ENCODE results near the gene UNC5C.
A peak's percentile ranks its signal among the peaks of the same experiment; 100 is the strongest.

The UNC5C gene

GRCh38 chr4:95516528-95517017 is 32.2 kb downstream of the UNC5C start:
- TF ChIP-seq CTCF (IDR thresholded peaks at IDR 0.05; ENCODE audit: control insufficient read depth, insufficient read depth, low read depth, low read length, missing control alignments) = no peak
- no peak for DNase-seq (ENCODE audit: low read depth)
- H3K4me3 ChIP-seq (ENCODE audit: control insufficient read depth, low read depth, low read length) = no peak overlapping the region

GRCh38 chr4:95515589-95515988 is 33.2 kb downstream of the UNC5C start:
- TF ChIP-seq CTCF (IDR thresholded peaks at IDR 0.05; ENCODE audit: control insufficient read depth, insufficient read depth, low read depth, low read length, missing control alignments) = no peak
- no peak overlapping the region for H3K4me3 ChIP-seq (ENCODE audit: control insufficient read depth, low read depth, low read length)
- no peak for DNase-seq (ENCODE audit: low read depth)

- no peak for TF ChIP-seq CTCF (IDR thresholded peaks at IDR 0.05; ENCODE audit: control insufficient read depth, insufficient read depth, low read depth, low read length, missing control alignments)
- no peak overlapping the region for H3K4me3 ChIP-seq (ENCODE audit: control insufficient read depth, low read depth, low read length)
Observed at GRCh38 chr4:95513022-95513421, 35.8 kb downstream of the UNC5C start.

GRCh38 chr4:95511477-95511876 is 37.3 kb downstream of the UNC5C start:
- no peak for TF ChIP-seq CTCF (IDR thresholded peaks at IDR 0.05; ENCODE audit: control insufficient read depth, insufficient read depth, low read depth, low read length, missing control alignments)
- DNase-seq (ENCODE audit: low read depth) = no peak
- H3K4me3 ChIP-seq (ENCODE audit: control insufficient read depth, low read depth, low read length) = no peak overlapping the region

More at GRCh38 chr4:95513022-95513421, 35.8 kb downstream of the UNC5C start:
- DNase-seq (ENCODE audit: low read depth) = no peak

- no peak for TF ChIP-seq CTCF (IDR thresholded peaks at IDR 0.05; ENCODE audit: control insufficient read depth, insufficient read depth, low read depth, low read length, missing control alignments)
- H3K4me3 ChIP-seq (ENCODE audit: control insufficient read depth, low read depth, low read length) = no peak overlapping the region
- no peak for DNase-seq (ENCODE audit: low read depth)
Observed at GRCh38 chr4:95510877-95511276, 37.9 kb downstream of the UNC5C start.

GRCh38 chr4:95510145-95510544 is 38.6 kb downstream of the UNC5C start:
- no peak for DNase-seq (ENCODE audit: low read depth)

More at GRCh38 chr4:95510145-95510544, 38.6 kb downstream of the UNC5C start:
- no peak overlapping the region for H3K4me3 ChIP-seq (ENCODE audit: control insufficient read depth, low read depth, low read length)
- TF ChIP-seq CTCF (IDR thresholded peaks at IDR 0.05; ENCODE audit: control insufficient read depth, insufficient read depth, low read depth, low read length, missing control alignments) = peak; percentile 50

All from AG09309 (cell line).